Neural cell (in vitro differentiated cells): ENCODE results near the gene STX5. TPM values are rescaled to one million over a fixed set of nuclear protein-coding genes. Genes with fewer than 3 reads are reported as not detected.

Experiments used
- H2AFZ ChIP-seq: fragments of 200-600, 300-800 bp; sonication (generic), shearing (Covaris generic); 2 replicates; pipeline ENCODE4 v1.6.0; 2014; ENCODE audit warnings: low read depth, mild to moderate bottlenecking, antibody characterized with exemption, low read length, moderate library complexity
- H3F3A ChIP-seq: fragments of 200-600 bp; shearing (Covaris generic); 2 replicates; pipeline ENCODE4 v1.6.1; 2016; ENCODE audit warnings: mild to moderate bottlenecking, moderate library complexity, mixed read lengths, antibody characterized with exemption, low read length; ENCODE audit not compliant: insufficient read depth, poor library complexity, severe bottlenecking
- H3K27ac ChIP-seq: fragments of 200-600, 300-800 bp; sonication (generic), shearing (Covaris generic); 2 replicates; pipeline ENCODE4 v1.5.1; 2014; ENCODE audit warnings: mild to moderate bottlenecking, low read length, moderate library complexity
- H3K27me3 ChIP-seq: fragments of 300-800, 200-600 bp; sonication (generic), shearing (Covaris generic); 2 replicates; pipeline ENCODE4 v1.6.0; 2014; ENCODE audit warnings: mild to moderate bottlenecking, low read depth, low read length, moderate library complexity; ENCODE audit not compliant: insufficient read depth
- H3K36me3 ChIP-seq: fragments of 300-800, 200-600 bp; sonication (generic), shearing (Covaris generic); 2 replicates; pipeline ENCODE4 v1.5.1; 2014; ENCODE audit warnings: mild to moderate bottlenecking, antibody characterized with exemption, low read length, moderate library complexity; ENCODE audit not compliant: insufficient read depth
- H3K4me2 ChIP-seq: fragments of 300-800, 200-600 bp; sonication (generic), shearing (Covaris generic); 2 replicates; pipeline ENCODE4 v1.6.0; 2014; ENCODE audit warnings: mild to moderate bottlenecking, low read length
- H3K4me3 ChIP-seq: fragments of 300-800, 200-600 bp; sonication (generic), shearing (Covaris generic); 2 replicates; pipeline ENCODE4 v1.5.1; 2014; ENCODE audit warnings: mild to moderate bottlenecking, low read length, moderate library complexity
- H3K79me2 ChIP-seq: fragments of 200-600 bp; shearing (Covaris generic); replicated peaks from 2 replicates; pipeline ENCODE4 v1.6.0; 2014; ENCODE audit warnings: mild to moderate bottlenecking, low read length, moderate library complexity; ENCODE audit not compliant: insufficient read depth
- H3K9ac ChIP-seq: fragments of 300-800, 200-600 bp; sonication (generic), shearing (Covaris generic); 2 replicates; pipeline ENCODE4 v1.6.1; 2016; ENCODE audit warnings: mild to moderate bottlenecking, low read length, mixed read lengths
- H3K9me2 ChIP-seq: fragments of 200-600 bp; shearing (Covaris generic); 2 replicates; pipeline ENCODE4 v1.6.1; 2016; ENCODE audit warnings: mild to moderate bottlenecking, low read length, mixed read lengths; ENCODE audit not compliant: insufficient read depth
- H3K9me3 ChIP-seq: fragments of 200-600, 300-800 bp; sonication (generic), shearing (Covaris generic); 2 replicates; pipeline ENCODE4 v1.6.1; 2016; ENCODE audit warnings: mild to moderate bottlenecking, mixed run types, low read length, moderate library complexity, mixed read lengths
- H4K20me1 ChIP-seq: fragments of 200-600 bp; shearing (Covaris generic); 2 replicates; pipeline ENCODE4 v1.6.1; 2016; ENCODE audit warnings: mild to moderate bottlenecking, mixed run types; ENCODE audit not compliant: insufficient read depth
- EP300 ChIP-seq: fragments of 450-650 bp; conservative IDR thresholded peaks from 2 replicates; pipeline ENCODE4 v1.6.1; 2014; ENCODE audit warnings: antibody characterized with exemption, mild to moderate bottlenecking, moderate library complexity; ENCODE audit not compliant: poor library complexity, severe bottlenecking
- EZH2 ChIP-seq: fragments of 200-600, 300-800 bp; shearing (Covaris generic), sonication (generic); IDR thresholded peaks from 2 replicates; pipeline ENCODE4 v1.6.1; 2014; ENCODE audit warnings: antibody characterized with exemption, low read length, borderline replicate concordance, mild to moderate bottlenecking; ENCODE audit not compliant: insufficient read depth, poor library complexity, severe bottlenecking
- MXI1 ChIP-seq: fragments of 450-650 bp; conservative IDR thresholded peaks from 2 replicates; pipeline ENCODE4 v1.6.1; 2014; ENCODE audit warnings: antibody characterized with exemption, mild to moderate bottlenecking; ENCODE audit not compliant: poor library complexity, severe bottlenecking
- POLR2AphosphoS5 ChIP-seq: IDR thresholded peaks from 2 replicates; pipeline ENCODE4 v1.6.1; 2012
- RAD21 ChIP-seq: fragments of 450-650 bp; conservative IDR thresholded peaks from 2 replicates; pipeline ENCODE4 v1.6.1; 2014; ENCODE audit warnings: antibody characterized with exemption, mild to moderate bottlenecking, moderate library complexity
- SMC3 ChIP-seq: fragments of 450-650 bp; conservative IDR thresholded peaks from 2 replicates; pipeline ENCODE4 v1.6.1; 2014; ENCODE audit warnings: antibody characterized with exemption, mild to moderate bottlenecking, moderate library complexity; ENCODE audit not compliant: poor library complexity
- TAF1 ChIP-seq: IDR thresholded peaks from 2 replicates; pipeline ENCODE4 v1.6.1; 2012; ENCODE audit warnings: low read depth
- polyA plus RNA-seq: library from polyadenylated mRNA; depleted of rRNA; stranded (reverse); fragments of >200 nt; gene quantifications from 2 replicates; pipeline ENCODE4 v1.2.3, GENCODE V29; 2014
- TF ChIP-seq, protein P1 (sequence below): fragments of 450-650 bp; IDR thresholded peaks from 2 replicates; pipeline ENCODE4 v1.5.1; 2014; ENCODE audit warnings: antibody characterized with exemption, mild to moderate bottlenecking, moderate library complexity; ENCODE audit not compliant: poor library complexity, severe bottlenecking
- TF ChIP-seq, protein P2 (sequence below): IDR thresholded peaks from 2 replicates; pipeline ENCODE4 v1.6.1; 2012; ENCODE audit warnings: borderline replicate concordance

Gene STX5
- polyA plus RNA-seq, 1 donor from 2014 or later = 28.5 TPM

DNA sequence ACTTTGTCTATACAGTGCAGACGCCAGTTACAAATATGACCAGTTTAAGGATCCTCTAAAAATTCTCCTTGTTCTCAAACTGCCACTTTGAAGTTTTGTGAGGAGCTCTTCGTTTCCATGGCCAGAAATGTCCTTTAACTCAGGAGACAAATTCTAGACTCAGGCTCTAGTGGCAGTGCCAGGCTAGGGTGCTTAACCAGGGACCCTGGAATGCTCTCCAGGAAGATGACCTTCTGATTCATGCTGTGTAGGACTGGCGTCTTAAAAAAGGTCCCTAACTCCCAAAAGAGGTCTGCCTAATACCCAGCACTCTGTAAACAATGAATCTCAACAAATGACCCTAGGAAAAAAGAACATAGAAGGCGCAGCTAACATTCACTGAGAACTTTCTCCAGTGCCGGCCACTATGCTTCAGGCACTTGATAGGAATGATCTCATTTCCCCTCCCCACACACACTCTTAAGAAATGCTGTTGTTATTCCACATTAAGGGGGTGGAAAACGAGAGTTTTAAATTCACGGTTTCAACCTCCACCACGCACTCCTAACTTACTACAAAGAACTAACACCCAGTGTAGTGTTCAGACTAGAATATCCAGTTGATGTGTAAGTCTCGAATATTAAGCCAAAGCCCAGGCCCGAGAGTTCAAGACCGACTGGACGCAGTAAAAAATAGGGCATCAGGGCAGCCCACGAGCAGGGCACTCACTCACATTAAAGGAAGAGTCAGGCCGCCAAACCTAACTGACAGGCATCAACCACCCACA lies 27.4 kb downstream of the STX5 start:
- peak overlapping the region; percentile 89 for H3K27ac ChIP-seq
- H3K36me3 ChIP-seq = no peaks in the 10 kb centered on the region
- peak overlapping the region; percentile 91 for H3K4me2 ChIP-seq
- H3K9me2 ChIP-seq = no peaks in the 10 kb centered on the region
- H2AFZ ChIP-seq = no peak overlapping the region
- H4K20me1 ChIP-seq = peaks cover 6% of the 10 kb centered on the region
- TF ChIP-seq TAF1 = no peak
- TF ChIP-seq EZH2 = no peak
- TF ChIP-seq, protein P1, sequence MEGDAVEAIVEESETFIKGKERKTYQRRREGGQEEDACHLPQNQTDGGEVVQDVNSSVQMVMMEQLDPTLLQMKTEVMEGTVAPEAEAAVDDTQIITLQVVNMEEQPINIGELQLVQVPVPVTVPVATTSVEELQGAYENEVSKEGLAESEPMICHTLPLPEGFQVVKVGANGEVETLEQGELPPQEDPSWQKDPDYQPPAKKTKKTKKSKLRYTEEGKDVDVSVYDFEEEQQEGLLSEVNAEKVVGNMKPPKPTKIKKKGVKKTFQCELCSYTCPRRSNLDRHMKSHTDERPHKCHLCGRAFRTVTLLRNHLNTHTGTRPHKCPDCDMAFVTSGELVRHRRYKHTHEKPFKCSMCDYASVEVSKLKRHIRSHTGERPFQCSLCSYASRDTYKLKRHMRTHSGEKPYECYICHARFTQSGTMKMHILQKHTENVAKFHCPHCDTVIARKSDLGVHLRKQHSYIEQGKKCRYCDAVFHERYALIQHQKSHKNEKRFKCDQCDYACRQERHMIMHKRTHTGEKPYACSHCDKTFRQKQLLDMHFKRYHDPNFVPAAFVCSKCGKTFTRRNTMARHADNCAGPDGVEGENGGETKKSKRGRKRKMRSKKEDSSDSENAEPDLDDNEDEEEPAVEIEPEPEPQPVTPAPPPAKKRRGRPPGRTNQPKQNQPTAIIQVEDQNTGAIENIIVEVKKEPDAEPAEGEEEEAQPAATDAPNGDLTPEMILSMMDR = no peak
- no peak for TF ChIP-seq POLR2AphosphoS5
- TF ChIP-seq SMC3 = no peak
- TF ChIP-seq MXI1 = no peak
- no peak for TF ChIP-seq EP300
- TF ChIP-seq, protein P2, sequence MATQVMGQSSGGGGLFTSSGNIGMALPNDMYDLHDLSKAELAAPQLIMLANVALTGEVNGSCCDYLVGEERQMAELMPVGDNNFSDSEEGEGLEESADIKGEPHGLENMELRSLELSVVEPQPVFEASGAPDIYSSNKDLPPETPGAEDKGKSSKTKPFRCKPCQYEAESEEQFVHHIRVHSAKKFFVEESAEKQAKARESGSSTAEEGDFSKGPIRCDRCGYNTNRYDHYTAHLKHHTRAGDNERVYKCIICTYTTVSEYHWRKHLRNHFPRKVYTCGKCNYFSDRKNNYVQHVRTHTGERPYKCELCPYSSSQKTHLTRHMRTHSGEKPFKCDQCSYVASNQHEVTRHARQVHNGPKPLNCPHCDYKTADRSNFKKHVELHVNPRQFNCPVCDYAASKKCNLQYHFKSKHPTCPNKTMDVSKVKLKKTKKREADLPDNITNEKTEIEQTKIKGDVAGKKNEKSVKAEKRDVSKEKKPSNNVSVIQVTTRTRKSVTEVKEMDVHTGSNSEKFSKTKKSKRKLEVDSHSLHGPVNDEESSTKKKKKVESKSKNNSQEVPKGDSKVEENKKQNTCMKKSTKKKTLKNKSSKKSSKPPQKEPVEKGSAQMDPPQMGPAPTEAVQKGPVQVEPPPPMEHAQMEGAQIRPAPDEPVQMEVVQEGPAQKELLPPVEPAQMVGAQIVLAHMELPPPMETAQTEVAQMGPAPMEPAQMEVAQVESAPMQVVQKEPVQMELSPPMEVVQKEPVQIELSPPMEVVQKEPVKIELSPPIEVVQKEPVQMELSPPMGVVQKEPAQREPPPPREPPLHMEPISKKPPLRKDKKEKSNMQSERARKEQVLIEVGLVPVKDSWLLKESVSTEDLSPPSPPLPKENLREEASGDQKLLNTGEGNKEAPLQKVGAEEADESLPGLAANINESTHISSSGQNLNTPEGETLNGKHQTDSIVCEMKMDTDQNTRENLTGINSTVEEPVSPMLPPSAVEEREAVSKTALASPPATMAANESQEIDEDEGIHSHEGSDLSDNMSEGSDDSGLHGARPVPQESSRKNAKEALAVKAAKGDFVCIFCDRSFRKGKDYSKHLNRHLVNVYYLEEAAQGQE = no peak
- no peak for TF ChIP-seq RAD21
- H3K27me3 ChIP-seq = no peaks in the 10 kb centered on the region
- peak overlapping the region; percentile 89 for H3K4me3 ChIP-seq
- no peaks in the 10 kb centered on the region for H3K9me3 ChIP-seq
- peaks cover 23% of the 10 kb centered on the region for H3K79me2 ChIP-seq
- H3F3A ChIP-seq = no peaks in the 10 kb centered on the region
- H3K9ac ChIP-seq = peak overlapping the region; percentile 84

DNA sequence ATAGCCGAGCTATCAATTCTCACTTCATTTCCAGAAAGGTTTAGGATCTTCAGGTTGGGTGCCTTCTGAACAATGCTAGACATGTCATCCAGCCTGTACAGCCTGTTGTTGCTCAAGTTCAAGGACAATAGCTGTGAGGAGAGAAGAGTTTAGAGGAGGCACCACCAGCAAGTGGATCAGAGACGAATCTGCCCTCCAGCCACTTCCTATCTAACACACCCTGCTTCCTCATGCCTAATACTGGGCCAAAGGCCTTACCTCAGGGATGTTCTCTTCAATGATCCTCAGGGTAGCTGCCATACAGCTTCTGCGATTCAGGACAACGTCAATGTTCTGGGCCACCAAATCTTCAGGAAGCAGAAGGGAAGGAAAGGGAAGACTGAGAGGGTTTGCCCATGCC lies 30.8 kb downstream of the STX5 start:
- Histone ChIP-seq H3K4me2 (no peak overlapping the region), H3K79me2 (peaks cover 23% of the 10 kb centered on the region), H3K36me3 (no peaks in the 10 kb centered on the region), H3K27ac (no peak overlapping the region), H3K9me2 (no peaks in the 10 kb centered on the region), H3K9me3 (no peaks in the 10 kb centered on the region), H3F3A (no peaks in the 10 kb centered on the region), H3K9ac (no peak overlapping the region), H4K20me1 (peaks cover 6% of the 10 kb centered on the region), H3K27me3 (no peaks in the 10 kb centered on the region), H2AFZ (no peak overlapping the region), H3K4me3 (no peak overlapping the region)
- TF ChIP-seq EP300 (no peak), SMC3 (no peak), POLR2AphosphoS5 (no peak), EZH2 (no peak), RAD21 (no peak), TAF1 (no peak), MXI1 (no peak)
- TF ChIP-seq, protein P2 = no peak
- TF ChIP-seq, protein P1 = no peak
